HG03045 (cell line): ENCODE measurements around the gene IL1RAPL2.

Experiments
- ATAC-seq: cut with Tn5 transposase; IDR thresholded peaks from one replicate; pipeline ENCODE4 v1.9.1; 2021; ENCODE audit warnings: mild to moderate bottlenecking, moderate library complexity; ENCODE audit not compliant: unreplicated experiment

IL1RAPL2 gene

DNA sequence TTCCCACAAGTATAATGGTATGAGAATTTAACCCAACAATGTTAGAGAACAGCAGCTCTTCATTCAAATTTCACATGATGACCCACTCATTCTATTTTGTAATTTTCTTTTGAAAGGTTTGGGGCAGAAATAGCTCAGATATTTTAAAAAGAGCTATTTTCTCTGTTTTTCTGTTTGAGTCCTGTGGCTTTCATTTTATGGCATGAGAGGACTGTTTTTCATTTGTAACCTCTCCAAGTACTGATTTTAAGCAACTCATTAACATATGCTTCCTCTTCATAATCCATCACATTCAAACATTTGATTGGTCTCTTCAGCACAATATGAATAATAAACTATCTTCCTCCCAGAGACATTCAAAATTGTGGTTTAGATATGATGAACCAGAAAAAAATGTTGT, 783.5 kb downstream of the IL1RAPL2 start:
- ATAC-seq: no peak

DNA sequence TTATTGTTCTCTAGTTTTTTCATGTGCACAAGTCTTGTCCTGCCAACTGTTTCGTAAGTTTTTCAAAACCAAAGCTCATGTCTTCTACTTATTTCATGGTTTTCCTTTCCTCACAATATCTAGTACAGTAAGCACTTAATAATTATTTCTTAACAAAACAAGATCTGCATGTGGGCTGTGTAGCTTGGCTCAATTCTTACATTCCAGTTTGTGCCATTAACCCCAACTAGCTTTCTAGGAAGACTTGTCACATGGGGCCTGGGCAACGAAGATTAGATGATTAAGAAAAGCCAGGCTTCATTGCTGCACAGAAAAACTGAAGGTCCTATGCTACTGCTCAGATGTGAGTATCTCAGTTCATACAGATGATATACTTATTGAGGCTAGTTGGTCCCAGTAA, 809.8 kb downstream of the IL1RAPL2 start:
- ATAC-seq: no peak

DNA sequence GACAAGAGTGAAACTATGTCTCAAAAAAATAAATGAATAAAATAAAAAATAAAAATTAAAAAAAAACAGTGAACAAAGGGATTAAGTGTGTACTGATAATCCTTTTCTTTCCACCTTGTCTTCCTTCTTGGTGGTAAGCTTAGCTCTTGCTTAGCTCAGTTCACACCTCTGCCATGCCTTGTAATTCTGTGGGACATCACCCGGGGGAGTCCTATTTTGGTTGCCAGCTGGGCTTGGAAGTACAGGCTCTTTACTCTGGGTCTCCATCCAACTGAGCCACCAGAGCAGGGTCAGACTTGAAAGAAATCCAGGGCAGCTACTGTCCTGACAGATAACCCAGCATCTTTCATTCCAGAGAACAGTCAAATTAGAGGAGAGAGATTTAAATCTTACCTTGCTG, 858.7 kb downstream of the IL1RAPL2 start:
- ATAC-seq: no peak

DNA sequence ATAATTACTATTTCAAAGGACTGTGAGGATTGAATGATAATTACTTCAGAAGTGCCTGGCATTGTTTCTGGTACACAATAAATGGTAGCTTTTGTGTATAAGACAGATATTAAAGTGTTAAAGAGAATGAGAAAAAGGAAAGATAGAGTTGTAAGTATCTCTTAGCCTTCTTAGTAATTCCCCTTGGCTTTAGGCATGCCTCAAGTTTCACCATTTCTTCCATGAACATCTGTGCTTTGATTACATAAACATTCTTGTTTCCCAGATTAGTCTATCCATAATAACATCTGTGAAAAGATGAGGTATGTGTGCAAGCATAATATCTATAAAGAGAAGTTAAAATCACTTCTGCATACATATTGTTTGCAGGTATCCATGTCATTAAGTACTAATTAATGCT, 885.4 kb downstream of the IL1RAPL2 start:
- no peak for ATAC-seq

DNA sequence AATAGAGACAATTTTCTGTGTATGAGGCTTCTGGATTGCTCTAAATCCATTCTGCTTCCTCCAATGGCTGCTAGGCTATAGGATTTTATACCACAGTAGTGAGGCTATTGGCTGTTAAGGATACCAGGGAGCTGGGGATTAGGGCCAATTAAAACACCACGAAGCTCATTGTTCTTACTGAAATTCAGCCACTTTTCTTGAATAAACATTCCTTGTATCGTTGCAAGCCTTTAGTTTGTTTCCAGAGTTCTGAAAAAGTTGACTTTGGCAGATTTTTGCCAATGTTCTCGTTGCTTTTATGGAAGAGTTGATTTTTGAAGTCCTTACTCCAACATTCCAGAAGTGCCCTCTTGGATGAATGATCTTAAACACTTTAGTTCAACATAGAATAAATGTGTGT, 892.8 kb downstream of the IL1RAPL2 start:
- no peak for ATAC-seq

DNA sequence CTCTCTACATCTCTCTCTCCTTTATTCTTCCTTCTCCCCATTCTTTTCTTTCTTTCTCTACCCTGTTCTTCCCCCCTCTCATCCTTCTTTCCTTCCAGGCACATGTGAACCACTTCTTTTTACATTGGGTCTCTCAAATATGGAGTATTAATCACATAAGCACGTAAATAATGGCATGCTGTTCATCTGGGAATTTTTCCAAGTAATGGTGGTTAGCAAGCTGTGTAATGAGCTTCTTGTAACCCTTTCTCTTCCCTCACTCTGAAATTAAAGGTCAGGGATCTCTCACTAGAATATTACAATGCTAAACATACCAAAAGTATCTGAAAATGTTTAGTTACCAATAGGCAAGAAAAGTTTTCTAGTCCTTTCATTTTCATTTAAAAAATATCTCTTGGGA, 894.4 kb downstream of the IL1RAPL2 start:
- ATAC-seq: no peak

DNA sequence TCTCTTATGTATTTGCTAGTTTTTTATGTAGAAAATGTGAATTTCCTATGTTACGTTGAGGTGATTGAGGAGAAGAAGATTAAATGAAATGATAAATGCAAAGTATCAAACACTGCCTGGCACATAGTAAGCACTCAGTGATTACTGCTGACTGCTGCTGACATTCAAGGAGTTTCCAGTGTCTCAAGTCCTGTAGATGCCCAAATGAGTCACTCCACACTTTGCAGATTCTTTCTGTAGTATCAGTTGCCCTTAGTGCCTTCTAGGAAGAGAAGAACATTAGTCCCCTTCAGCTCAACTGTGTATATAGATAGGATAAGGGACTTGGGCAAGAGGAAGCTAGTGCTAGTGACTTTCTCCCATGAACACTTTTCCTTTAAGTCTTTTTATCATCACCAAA, 895.0 kb downstream of the IL1RAPL2 start:
- ATAC-seq: no peak

DNA sequence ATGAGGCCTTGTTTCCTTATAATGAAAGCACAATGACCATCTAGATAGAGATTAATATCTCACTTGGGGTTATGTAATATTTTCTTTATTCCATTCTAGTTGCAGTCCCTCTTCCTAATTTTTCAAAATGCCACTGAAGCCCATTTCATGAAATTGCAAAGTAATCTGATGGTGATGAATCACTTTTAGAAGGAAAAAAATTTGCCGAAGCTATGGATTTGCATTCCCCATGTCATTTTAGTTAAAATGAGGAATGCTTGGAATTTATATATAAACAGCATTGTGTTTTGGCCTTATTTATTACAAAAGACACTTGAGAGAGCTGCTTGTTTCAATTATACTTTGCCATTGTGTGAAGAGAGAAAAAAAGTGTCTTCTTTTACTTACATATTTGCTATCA, 896.2 kb downstream of the IL1RAPL2 start:
- ATAC-seq: no peak

DNA sequence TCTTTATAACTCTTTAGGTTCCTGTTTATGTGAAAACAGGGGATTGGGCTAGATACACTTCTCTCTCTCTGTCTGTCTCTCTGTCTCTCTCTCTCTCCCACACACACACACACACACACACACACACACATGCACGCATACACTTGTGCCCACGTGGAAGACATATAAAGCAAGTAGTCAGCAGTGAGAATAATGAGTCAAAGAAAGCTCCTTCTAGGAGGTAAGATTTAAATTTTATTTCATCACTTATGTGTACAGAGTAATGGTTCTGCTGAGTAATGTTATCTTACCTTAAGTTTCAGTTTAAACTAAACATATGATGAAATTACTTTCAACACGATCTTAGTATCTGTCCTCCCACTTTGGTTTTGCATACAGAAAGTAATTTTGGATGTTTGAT, 897.5 kb downstream of the IL1RAPL2 start:
- ATAC-seq: no peak

DNA sequence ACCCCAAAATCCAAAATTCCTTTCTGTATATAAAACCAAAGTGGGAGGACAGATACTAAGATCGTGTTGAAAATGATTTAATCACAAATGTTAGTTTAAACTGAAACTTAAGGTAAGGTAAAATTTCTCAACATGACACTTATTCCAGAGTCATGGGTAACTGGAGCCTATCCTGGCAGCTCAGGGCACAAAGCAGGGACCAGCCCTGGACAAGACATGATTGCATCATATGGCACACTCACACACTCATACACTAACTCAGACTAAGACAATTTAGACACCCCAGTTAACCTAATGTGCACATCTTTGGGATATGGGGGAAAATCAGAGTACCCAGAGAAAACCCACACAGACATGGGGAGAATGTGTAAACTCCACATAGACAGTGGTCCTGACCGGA, 898.6 kb downstream of the IL1RAPL2 start:
- ATAC-seq: no peak

DNA sequence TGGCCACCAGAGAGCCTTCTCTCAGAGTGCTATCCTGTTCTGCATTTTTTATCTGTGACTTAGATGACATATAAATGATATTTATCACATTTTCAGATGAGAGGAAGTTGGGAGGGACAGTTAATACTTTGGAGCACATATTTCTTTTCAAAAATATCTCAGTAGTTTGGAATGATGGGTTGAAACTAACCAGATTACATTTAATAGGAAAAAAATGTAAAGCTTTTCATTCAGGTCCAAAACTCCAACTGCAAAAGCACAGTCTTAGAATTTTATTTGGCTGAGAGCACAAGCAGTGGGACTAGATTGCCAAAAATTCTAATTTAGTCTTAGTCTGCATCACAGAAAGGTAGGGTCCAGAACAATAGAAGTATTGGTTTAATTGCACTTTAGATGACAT, 902.7 kb downstream of the IL1RAPL2 start:
- ATAC-seq: no peak

DNA sequence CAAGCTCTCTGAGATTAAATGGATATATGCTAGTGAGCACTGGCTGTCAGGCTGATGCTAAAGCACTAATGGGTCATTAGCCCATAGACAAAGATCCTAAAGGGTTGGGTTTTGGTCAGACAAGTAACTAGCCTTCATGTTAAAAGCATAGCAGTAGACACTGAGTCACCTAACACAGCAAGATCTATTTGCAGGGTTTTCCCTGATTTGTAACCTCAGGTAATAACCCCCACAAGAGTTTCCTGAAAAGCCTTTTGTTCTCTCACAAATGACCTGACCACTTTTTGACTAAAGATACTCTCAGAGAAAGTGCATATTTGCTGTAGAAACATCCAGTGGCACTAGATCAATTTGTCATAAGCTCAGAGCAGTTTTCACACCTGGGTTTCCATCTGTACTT, 905.6 kb downstream of the IL1RAPL2 start:
- no peak for ATAC-seq

DNA sequence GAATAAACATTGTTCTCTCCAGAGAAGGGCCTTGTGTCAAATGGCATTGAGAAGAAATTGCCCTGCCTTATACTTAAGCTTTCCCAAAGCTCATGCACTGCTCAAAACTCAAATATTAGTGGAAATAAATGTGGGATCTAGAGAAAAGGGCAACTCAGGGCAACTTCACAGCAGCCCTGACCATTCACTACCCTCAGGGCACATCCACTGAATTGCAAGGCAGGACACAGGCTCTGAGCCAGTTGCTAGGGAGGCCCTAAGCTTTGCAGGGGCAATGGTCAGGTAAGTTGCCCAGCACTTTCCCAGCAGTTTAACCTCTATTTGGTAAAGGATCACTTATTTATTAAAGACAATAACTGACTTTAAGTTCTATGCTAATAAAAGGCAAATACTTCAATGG, 909.8 kb downstream of the IL1RAPL2 start:
- no peak for ATAC-seq

DNA sequence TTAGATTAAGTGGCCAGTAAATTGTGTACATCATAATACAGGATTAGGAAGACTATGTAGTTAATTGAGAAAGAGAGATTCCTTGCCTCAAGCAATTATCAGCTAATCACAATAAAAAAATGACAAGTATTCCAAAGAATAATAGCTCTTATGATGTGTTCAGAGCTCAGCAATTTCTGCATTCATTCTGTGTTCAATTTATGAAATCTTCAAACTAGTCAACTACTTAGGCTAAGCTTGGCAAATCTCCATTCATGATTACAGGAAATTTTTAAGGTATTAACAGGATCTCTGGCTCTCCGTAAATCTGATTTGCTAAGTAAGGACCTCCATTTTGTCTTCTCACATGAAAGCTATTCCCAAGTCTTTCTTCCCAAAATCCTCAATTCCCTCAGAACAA, 911.4 kb downstream of the IL1RAPL2 start:
- no peak for ATAC-seq

DNA sequence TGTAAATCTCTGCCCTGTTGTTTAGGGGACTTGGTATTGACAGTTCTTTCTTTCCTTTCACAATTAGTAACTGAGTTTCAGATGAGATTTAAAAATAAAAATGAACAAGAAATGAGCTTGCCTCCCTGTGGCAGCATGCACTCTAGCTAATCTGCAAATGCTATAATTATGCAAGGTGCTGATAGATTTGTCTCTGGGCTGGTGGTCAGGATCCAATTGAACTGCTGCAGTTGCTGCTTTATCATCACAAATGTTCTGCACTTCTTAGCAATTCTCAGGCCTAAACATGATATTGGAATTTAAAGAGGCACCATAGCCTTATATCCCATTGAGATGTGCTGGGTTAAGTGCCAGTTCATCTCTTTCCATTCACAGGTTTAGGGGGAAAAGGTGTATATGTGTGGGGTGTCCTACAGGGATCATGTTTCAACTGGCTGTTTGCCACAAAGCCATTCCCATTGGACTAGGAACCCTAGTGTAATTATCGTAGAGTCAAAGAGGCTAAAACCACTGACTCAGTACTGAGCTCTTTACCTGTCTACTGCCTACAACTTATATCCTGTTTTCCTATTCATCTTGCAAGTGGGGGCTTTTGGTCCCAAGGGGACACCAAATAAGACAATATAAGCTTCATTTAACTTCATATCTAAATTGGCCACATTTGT, 914.8 kb downstream of the IL1RAPL2 start:
- ATAC-seq: no peak

DNA sequence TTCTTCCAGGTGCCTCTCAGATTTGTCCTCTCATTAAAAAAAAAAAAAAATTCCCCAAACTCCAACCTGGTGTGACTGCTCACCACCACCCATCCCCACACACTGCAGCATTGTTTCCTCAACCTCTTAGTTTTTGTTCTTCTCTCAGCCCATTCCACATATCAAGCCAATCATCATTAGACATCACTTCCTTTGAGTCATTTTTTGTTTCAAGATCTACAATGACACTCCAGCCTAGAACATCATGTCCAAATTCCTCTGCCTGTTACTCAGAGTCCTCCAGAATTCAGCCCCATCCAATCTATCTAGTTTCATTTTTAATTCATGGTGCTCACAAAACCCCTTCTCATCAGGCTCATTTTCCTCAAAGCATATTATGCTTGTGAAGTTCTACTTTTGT, 917.0 kb downstream of the IL1RAPL2 start:
- no peak for ATAC-seq

DNA sequence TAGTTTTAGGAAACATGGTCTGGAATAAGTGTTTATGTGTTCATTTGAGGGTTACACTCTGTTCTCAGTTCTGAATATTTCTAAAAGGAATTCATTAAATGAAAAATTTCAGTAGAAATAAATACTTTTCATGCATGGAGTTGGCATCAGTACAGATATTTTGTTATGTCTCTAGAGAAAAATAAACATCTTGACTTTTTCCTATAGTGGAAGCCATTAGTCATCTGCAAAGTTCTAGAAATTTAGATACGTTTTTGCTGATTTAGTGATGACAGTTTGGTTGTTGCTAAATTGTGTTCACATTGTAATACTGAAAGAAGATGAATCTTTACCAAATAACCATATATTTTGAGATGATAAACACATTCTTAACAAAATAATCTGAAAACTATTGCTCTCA, 922.7 kb downstream of the IL1RAPL2 start:
- no peak for ATAC-seq

DNA sequence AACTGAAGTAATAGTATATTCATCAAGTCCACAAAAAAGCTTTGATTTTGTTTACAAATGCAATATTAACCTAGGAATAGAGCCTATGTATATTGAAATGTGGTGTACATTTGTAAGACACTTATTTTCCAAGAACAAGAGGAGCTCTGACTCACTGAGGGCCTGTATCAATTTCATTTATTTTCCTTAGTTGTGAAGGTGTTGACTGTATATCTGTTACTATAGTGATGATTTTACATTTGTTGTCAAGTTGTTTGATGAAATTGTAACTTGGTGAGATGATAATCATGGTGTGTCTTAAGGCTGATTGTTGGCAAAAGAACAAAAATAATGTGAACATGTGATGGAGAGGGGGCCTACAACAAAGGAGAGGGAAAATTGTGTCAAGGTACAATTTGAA, 929.4 kb downstream of the IL1RAPL2 start:
- ATAC-seq: no peak

DNA sequence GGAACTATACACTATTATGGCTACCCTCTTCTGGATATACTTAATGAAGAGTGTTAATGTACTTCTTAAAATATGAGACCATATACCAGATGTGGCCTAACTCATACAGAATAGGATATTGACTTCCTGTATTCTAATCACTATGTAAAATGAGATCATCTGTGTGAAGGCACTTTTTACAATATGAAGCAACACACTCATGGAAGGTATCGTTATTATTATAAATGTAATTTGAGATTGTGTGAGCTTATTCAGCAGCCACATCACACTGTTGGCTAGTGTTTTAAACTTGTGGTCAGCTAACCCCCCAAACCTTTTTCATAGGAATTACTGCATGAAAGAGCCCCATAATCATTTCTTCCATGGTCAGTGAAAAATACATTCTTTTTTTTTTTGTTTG, 936.3 kb downstream of the IL1RAPL2 start:
- no peak for ATAC-seq

DNA sequence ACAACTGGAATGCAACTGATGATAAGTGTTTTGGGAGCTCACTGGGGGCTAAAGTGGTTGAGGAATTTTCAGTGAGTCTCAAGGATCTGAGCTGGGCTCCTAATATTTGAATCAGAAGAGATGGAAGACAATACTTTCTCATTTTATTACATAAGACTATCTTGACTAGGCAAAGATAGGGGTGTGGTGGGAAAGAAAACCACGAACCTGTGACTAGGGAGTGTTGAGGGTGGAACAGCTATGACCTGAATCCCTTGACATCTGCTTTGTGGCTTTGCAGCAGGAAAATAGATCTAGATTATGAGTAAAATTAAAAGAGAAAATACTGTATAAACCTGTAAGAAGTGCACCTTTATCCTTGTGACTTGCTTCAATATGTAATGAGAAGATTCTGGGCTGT, 949.6 kb downstream of the IL1RAPL2 start:
- ATAC-seq: no peak

DNA sequence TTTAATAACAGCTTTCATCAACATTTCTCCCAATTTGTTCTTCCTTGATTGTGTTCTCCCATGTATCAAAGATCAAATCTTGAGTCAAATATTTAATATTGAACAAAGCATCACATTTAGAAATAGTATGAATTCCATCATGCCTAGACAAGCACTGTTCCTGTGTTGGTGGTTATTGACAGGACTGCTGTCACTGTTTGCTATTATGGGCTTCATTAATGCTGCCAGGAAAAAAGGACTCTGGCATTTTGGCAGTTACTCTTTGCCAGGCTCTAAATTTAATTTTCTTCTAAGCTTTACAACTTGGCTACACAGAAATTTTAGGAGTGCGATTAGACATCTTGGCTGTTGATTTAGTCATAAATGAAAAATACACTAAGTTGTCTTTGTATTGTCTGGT, 960.4 kb downstream of the IL1RAPL2 start:
- ATAC-seq: no peak

DNA sequence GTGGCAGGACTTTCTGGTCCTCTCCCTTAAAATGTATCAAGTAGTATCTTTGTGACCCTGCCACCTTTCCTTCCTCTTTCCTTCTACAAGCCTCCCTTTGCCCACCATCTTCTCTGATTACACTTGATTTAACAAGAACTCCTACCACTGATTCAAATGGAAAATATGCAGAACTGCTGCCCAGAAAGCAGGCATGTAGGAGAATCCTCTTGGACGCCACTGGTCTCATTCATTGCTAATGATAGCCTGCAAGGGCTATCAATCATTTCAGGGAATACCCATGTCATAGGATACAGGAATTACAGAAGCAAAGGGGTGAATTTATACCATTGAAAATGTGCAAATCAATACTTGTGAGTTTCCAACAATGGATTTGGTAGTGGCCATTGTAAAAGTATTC, 961.8 kb downstream of the IL1RAPL2 start:
- no peak for ATAC-seq

DNA sequence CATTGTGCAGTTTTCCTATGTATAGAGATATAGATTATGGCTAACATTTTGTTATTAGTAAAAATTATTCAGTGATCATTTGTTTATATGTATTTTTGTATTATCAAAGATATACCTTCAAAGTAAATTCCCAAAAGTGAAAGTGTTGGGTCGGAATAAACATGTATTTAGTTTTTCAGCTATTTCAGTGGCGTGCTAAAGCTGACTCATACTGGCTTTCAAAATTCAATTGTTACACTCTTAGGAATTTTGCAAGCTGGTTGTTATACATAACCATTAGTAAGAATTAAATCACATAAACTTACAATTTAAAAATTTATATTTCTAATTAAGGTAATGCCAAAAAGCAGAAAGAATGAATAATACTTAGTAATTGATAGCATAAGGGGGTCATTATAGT, 968.0 kb downstream of the IL1RAPL2 start:
- no peak for ATAC-seq

DNA sequence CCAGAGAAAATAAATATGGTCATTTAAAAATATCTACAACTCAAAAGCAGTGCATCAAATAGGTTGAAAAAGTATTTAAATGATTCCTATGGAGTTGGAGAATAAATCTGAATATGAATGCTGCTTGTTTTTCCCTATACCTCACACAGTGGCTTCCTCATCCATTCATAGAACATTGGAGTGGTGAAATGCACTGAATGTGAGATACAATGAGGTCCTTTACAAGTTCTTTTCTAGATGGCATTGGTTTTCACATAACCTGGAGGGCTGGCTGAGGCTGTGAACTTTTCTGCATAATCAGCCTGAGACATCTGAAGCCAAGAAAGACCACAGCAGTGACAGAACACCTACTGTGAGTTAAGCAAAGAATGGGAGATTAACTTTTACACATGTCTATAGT, 977.3 kb downstream of the IL1RAPL2 start:
- no peak for ATAC-seq
